NCI-H2196 treated with DMSO at 0.1 percent for 48 hours (cell line): ENCODE measurements around the gene GRM4.

Experiments
- DNase-seq: peaks from one replicate; lab custom pipeline; 2025; ENCODE audit not compliant: unreplicated experiment; lab: John Stamatoyannopoulos, UW

GRM4 gene

GRCh38 chr6:34143196-34143883, 2.5 kb downstream of the GRM4 start:
- DNase-seq, result no peak

DNA sequence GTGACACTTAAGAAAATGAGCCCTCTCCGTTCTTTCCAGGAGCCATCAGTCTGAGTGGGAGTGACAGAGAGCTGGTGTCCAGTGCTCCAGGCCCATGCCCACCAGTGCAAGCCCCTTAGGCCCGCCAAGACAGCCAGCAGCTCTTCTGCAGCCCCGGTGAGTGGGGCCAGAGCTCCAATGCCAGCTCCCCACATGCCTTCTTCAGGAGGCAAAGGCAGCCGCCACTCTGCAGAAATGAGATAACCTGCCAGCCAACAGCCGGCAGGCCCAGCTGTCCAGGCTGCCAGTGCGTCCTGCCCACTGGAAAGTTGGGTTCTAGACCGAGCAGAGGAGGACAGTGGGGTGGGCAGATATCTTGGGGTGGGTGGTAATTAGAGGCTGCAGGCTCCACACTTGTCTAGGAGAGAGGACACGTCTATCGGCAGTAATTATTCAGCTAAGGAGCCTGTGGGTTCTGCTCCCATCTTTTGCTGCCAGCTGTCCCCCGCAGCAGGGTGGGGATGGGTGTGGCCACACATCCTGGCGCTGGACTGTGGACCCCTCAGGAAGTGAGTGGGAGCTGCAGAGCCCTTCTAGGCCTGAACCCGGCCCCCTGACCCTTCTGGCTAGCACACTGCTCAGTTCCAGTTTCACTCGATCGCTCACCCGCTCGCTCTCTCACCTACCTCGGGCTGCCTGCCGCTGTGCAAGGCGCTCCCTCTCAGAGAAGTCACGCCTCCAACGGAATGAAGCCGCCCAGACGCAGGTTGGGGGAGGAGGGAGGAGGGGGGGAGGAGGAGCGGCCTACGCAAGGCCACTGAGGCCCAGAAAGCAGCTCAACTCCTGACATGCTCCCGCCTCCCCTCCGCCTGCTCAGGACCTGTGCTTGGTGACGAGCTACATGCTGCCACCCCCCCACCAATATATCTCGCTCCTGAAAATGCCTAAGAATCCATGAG, 3.6 kb downstream of the GRM4 start:
- no peak for DNase-seq

DNA sequence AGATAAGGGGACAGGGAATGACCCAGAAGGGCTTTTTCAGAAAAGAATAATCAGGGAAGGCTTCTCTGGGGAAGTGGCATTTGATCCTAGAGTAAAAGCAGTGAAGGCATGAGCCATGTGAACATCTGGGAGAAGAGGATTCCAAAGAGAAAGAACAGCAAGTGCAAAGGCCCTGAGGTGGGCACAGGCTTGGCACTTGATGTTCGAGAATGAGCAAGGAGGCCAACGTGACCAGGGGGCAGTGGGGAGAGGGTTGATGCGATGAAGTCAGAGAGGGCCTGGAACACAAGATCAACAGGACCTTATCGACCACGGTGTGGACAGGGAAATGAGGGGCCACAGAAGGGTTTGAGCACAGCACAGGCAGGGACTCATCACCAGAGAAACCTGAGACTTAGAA, 5.8 kb downstream of the GRM4 start:
- no peak for DNase-seq

GRCh38 chr6:34138914-34139510, 6.9 kb downstream of the GRM4 start:
- DNase-seq, result no peak

DNA sequence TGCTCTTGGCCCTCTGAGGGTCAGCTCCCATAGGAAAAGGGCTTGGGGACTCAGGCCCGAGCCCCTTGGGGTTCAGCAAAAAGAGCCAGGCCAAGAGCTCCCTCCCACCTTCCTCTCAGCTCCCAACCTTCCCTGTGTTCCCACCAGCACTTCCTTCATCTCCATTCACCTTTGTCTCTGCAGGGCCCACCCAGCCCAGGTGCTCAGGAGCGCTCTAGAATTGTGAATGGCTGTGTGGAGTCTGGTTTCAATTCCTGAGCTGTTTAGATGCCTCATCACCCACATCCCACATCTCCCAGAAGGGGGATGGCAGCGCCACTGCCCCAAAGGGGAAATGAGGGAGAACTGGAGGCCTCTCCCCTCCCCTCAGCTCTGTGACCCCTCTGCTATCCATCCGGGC, 7.7 kb downstream of the GRM4 start:
- no peak for DNase-seq

GRCh38 chr6:34135541-34135940, 10.3 kb downstream of the GRM4 start:
- no peak for DNase-seq

GRCh38 chr6:34132486-34133185, 13.3 kb downstream of the GRM4 start:
- no peak for DNase-seq

DNA sequence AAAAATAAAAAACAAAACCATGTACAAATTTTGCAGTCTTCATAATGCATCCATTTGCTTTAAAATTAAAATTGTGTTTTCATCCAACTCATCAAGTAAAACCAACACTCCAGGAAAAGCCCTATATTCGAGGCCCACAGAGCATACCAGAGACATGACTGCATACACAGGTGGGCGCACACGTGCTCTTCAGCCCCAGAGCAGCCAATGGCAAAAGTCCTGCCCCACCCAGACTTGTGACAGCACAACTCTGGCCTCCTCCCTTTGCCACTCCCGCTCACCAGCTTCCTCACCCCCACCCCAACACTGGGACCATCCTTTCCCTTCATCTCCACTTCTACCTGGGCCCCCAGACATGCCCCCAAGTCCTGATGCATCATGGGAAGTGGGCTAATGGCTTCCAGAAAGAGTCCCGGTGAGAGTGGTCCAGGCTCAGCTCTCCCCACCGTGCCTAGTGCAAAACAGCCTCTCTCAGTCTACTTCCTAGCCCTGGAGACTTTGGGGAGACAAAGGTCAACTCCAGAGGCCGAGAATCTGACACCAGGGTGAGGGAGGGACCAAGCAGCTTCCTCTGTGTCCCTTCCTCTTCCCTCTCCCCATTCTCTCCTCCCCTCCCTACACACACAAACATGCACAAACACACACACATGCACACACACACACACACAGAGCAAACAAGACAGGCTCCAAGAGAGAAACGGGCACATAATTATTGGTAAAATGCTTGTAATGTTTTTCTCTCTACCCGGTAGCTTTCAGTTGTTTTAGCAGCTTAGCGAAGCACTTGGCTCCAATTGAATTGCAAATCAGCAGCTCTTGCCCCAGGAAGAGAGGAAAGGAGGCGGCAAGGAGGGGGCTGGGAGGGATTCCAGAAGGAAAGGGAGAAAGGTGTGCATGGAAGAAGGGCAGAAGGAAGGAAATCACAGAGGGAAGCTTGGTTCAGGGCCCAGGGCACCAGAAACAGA, 14.3 kb downstream of the GRM4 start:
- no peak for DNase-seq

DNA sequence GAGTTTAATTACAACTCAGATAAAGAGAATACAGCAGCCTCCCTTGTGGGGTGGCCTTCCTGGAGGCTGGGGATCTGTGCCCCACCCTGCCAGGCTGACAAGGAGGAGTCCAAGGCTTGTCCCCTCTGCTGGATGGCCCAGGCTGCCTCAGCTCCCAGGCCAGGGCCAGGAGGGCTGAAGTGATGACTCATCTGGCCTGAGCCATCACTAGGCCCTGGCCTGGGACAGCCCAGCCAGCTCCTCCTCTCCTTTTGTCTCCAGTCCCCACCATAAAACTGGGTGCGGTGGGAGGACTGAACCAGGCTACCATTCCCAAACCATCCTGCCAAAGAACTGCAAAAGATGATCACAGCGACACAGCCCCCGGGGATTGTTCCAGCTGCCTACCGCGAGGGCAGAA, 15.0 kb downstream of the GRM4 start:
- DNase-seq, result no peak

DNA sequence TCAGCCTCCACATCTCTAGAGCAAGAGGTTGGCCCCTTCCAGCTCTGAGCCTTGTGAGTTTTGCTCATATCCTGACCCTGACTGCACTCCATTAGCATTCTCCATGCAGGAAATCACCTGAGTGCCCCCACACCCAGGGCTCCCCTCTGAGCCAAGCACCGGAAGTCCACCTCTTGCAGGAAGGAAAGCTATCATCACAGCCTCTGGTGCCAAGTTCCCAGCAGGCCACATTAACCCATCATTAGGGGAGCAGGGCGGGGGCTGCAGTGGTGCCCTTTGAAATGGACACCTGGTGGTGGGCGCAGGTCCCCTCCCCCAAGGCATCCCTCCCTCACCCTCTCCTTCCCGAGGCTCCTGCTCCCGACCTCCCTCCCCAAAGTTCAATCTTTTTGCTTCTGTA, 16.1 kb downstream of the GRM4 start:
- DNase-seq, result no peak

- DNase-seq, result no peak
Measured at GRCh38 chr6:34128045-34128444, 17.8 kb downstream of the GRM4 start.

DNA sequence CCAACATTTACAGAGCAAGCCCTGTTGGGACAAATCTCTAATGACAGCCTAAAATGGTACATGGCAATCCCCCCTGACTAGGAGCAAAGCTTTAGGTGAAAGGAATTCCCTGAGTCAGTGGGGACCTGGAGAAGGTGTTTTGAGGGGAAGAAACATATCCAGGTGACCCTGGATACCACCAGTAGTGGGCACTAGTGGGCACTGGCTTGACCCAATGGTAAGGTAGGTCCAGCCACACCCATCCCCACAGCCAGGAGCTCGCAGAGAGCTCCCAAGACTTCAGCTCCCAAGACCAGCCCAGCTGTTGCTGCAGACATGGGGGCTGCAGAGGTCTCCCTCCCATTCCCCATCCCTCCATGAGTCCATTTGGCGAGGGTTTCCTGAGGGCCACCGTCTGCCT, 19.5 kb downstream of the GRM4 start:
- no peak for DNase-seq

DNA sequence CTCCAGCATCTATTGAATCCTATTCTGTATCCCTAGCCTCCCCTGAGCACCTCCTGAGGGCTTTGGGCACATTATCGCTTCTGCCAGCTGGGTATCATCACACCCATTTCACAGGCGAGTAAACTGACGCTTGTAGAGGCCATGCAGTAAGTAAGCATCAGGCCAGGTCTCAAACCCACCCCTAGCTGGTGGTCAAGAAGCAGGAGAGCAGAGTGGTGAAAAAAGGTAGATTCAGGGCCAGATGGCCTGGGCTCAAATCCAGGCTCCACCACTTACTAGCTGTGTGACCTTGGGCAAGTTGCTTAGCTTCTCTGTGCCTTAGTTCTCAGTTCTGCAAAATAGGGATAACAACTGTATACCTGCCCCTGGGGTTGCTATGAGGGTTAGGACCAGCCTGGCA, 19.9 kb downstream of the GRM4 start:
- no peak for DNase-seq

DNA sequence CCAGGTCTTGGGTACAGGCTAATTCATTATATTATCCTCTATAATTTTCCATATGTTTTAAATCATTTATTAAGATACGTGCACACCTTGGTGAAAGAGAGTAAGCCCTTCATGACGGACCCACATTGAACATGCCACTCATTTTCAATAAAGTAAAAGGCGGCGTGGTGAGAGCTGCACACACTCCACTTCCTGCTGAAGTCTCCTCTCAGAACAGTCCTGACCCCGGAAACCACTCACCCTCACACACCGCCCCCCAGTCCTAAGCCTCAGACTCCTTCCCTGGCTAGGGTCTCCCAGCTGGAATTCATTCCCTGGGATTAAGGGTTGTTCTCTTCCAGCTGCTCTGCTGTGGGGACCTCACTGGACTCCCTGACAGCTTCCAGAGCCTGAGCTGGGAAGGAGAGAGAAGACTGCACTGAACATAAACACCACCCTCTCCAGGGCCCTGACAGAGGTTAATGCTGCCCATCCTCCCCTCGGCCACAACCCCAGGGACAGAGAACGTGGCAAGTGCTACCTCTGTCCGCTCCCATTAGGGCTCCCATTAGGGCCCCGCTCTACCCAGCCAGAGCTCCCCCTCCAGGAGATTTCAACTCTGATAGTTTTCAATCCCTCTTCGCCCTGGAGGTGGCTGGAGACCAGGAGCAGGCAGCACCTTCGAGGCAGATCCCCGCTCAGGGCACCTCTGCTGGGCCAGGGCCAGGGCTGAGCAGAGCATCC, 24.8 kb downstream of the GRM4 start:
- DNase-seq, result no peak

DNA sequence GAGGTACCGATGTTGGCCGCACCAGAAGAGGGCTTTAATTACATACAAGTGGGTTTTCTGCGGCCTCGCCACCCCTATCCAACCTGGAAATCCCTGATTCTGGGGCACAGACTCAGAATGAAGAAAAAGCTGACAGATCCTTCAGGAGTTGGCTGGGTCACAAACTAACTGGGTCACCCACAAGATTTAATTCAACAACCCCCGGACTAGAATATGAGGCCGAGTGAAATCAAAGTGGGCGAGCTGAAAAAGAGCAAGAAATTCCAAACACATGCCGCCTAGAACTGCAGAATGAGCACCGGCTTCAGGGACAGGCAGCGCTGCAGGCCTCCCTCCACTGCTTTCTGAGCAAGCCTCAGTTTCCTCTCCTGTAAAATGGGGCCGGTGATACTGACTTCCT, 30.0 kb downstream of the GRM4 start:
- DNase-seq, result no peak

DNA sequence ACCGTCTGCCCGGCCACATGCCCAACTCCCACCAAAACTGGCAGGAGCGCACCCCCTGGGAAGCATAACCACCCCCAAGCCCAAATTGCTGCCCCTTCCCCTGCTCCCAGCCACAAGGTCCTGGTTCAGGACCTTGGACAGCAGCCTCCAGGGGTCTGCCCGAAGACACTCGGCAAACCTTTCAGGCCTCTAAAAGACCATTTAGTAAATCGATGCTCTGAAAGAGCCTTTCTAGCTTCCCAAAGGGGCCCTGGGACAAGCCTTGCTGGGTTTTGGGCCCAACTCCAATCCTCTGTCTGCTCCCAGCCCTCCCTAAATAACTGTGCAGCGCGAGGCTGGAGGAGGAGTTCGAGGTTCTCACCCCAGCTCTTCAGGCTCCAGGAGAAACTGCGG, 30.5 kb downstream of the GRM4 start:
- no peak for DNase-seq

- DNase-seq, result no peak
Measured at GRCh38 chr6:34114695-34115402, 31.0 kb downstream of the GRM4 start.

DNA sequence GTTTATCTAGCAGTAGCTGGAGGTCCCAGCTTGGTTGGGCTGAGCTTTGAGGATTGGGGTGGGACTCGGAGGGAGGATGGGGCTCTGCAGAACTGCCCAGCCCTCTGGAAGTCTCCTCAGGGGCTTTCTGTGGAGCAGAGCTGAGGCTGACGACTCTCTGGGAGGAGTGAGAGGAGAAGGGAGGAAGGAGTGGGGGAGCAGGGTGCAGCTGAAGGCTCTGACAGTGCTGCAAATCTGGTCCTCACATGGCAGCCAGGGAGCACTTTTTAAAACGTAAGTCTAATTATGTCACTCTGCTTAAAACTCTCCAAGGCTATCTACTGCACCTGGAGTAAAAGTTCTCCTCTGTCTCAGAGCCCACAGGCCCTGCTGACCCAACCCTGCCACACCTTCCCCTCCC, 32.4 kb downstream of the GRM4 start:
- no peak for DNase-seq

- DNase-seq, result no peak
Measured at GRCh38 chr6:34112126-34112525, 33.8 kb downstream of the GRM4 start.
